Duodenal mucosa (tissue), 2 donors: ENCODE data around the gene PLOD3.

Source experiments
- H3K27ac ChIP-seq: one replicate; pipeline ENCODE4 v1.7.0; 2013; ENCODE audit warnings: low read depth, low read length
- H3K27me3 ChIP-seq, 2 donors: one replicate each; pipeline ENCODE4 v1.7.0; 2013; ENCODE audit warnings: low read length in 2 of 2, control low read depth in 1 of 2; ENCODE audit not compliant: insufficient read depth in 2 of 2, control insufficient read depth in 1 of 2
- H3K36me3 ChIP-seq, 2 donors: one replicate each; pipeline ENCODE4 v1.7.0; 2013; ENCODE audit warnings: low read length in 2 of 2, control low read depth in 1 of 2; ENCODE audit not compliant: insufficient read depth in 2 of 2, control insufficient read depth in 1 of 2
- H3K4me1 ChIP-seq, 2 donors: one replicate each; pipeline ENCODE4 v1.7.0; 2013; ENCODE audit warnings: low read length in 2 of 2, control low read depth in 1 of 2; ENCODE audit not compliant: insufficient read depth in 2 of 2, control insufficient read depth in 1 of 2
- H3K4me3 ChIP-seq, 2 donors: one replicate each; pipeline ENCODE4 v1.7.0; 2013; ENCODE audit warnings: low read length in 2 of 2, low read depth in 1 of 2
- H3K9ac ChIP-seq, 2 donors: one replicate each; pipeline ENCODE4 v1.7.0; 2013; ENCODE audit warnings: low read length in 2 of 2, low read depth in 1 of 2
- H3K9me3 ChIP-seq, 2 donors: one replicate each; pipeline ENCODE4 v1.7.0; 2013; ENCODE audit warnings: low read length in 2 of 2, control low read depth in 1 of 2; ENCODE audit not compliant: control insufficient read depth in 1 of 2

Gene PLOD3

DNA sequence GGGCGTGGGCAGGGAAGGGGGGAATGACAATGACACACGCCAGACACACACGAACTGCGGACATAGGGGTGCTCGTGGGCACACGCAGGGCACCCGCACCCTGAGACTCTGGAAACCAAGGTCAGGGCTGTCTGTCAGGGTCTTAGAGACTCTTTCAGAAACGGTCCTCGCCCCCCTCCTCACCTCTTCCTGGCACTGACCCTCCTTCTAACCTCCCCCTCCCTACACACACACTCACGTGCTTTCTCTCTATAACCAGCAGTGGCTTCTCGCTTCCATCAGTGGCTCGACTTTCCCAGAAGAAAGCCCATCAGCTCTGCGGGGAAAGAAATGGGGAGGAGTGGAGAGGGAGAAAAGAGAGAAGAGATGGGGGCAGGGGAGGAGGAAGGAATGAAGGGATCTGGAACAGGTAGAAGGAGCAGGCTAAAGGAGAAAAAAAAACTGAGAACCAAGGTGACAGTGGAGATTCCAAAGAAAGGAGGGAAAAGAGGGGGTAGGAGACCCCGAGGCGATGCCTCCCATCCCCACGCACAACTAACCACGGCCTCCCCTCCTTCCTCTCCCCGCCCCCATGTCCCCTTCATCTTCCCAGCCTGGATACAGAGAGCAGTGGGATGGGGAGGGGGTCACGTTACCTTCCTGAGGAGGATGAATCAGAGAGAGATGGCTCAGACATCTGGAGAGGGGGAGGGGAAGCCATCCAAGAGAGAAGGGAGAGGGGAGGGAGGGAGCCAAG is 50.3 kb downstream of the PLOD3 start:
- no peaks in the 10 kb centered on the region for H3K9me3 ChIP-seq
- H3K27me3 ChIP-seq: peaks cover 71 to 83% of the 10 kb centered on the region in 2 donors
- no peaks in the 10 kb centered on the region for H3K36me3 ChIP-seq
- no peak overlapping the region for H3K27ac ChIP-seq
- H3K4me3 ChIP-seq: no peak overlapping the region
- peaks cover 19 to 45% of the 10 kb centered on the region in 2 donors for H3K4me1 ChIP-seq
- no peak overlapping the region for H3K9ac ChIP-seq

DNA sequence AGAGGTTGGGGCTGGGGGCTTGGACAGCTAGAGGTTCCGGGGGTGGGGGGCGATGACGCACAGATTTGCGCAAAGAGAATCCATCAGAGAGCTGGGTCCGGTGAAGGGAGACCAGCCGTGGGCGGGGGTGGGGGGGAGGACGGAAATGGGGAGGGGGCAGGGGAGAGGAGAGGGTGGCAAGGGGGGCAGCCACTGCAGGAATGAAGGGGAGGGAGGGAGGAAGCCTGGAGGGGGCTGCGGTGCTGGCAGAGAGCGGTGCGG is 50.8 kb downstream of the PLOD3 start:
- Histone ChIP-seq H3K4me1 (peaks cover 19 to 40% of the 10 kb centered on the region in 2 donors), H3K4me3 (no peak overlapping the region), H3K36me3 (no peaks in the 10 kb centered on the region), H3K9me3 (no peaks in the 10 kb centered on the region), H3K27ac (no peak overlapping the region), H3K9ac (no peak overlapping the region), H3K27me3 (peaks cover 66 to 80% of the 10 kb centered on the region in 2 donors)

DNA sequence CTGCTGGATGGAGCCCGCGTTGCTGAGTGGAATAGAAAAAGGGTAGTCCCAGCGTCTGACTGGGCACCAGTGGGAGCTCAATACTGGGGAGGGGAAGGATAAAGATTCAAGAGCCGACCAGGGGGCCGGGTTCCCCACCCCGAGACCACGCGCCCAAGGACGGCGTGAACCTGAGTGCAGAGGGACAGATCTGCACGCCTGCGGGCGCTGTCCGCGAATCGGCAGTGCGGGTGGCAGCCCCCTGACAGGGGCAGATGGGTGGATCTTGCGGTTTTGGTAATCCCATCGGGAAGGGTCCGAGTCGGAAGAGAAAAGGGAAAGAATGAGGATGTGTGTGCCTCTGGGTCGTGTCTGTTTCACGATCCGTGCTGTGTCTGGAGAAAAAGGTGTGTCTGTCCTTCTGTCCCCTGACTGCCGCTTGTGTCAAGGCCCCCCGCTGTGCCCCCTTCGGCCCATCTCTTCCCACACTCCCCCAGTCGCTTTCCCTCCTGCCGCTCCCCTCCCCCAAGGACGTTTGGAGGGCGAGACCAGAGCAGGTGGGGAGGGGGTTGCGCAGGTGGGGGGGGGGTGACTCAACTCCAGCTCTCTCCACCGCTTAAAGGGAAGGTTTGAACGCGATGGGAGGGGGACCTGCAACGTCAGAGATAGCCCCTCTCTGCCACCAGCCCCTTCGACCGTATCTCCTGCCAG is 51.3 kb downstream of the PLOD3 start:
- peak overlapping the region; percentile 40 to 43 for H3K4me3 ChIP-seq
- H3K9ac ChIP-seq: no peak overlapping the region
- no peaks in the 10 kb centered on the region for H3K9me3 ChIP-seq
- H3K4me1 ChIP-seq: peaks cover 19 to 40% of the 10 kb centered on the region in 2 donors
- no peak overlapping the region for H3K27ac ChIP-seq
- H3K27me3 ChIP-seq: peaks cover 62 to 80% of the 10 kb centered on the region in 2 donors
- no peaks in the 10 kb centered on the region for H3K36me3 ChIP-seq

DNA sequence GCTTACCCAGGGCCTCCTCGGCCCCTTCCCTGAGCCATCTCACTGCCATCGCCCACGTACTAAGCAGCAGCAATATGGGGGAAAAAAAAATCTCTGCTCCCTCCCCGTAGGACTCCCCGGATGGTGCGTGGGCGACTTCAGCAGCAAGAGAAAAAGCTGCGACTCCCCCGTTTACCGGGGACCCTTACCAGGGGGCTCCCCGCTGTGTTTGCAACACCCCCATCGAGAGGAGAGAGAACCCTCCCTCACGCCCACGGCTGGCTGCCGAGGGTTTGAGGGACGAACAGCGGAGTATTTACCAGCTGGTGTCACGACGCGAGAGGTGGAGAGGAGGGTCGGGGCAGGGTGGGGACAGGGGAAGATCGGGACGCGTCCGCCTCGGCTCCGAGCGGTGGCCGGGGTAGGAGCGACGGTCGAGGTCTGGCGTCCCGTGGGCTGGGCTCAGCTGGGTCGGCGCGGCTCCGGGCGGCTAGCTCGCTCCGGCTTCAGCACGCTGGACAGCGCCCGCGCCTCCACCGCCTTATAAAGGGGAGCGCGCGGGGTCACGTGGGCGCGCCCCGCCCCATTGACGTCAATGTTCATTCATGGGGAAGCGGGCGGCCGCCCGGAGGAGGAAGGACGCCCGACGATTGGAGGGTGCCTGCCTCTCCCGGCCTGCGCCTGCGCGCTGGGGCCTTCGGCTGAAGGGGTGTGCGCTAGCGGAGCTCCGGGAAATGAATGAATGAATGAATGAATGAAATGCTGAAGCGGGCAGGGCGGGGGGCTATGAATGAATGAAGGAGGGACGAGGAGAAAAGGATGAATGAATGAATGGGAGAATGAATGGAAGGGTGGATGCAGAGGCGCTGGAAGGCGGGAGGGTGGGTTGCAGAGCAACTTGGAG is 52.1 kb downstream of the PLOD3 start, which contains the start of gene VGF:
TSS of gene VGF (minus strand) at position 495 of the 883 bp plus-strand sequence. CDS start 726 bp downstream, outside the sequence.
- H3K9me3 ChIP-seq: no peaks in the 10 kb centered on the region
- H3K4me3 ChIP-seq: peak within 1 kb of the TSS; percentile 40 to 43
- H3K27ac ChIP-seq: no peak within 1 kb of the TSS
- H3K27me3 ChIP-seq: peaks cover 54 to 72% of the 10 kb centered on the region in 2 donors
- H3K36me3 ChIP-seq: peaks cover 0 to 1% of the 10 kb centered on the region in 2 donors
- H3K9ac ChIP-seq: no peak within 1 kb of the TSS
- peaks cover 17 to 37% of the 10 kb centered on the region in 2 donors for H3K4me1 ChIP-seq

DNA sequence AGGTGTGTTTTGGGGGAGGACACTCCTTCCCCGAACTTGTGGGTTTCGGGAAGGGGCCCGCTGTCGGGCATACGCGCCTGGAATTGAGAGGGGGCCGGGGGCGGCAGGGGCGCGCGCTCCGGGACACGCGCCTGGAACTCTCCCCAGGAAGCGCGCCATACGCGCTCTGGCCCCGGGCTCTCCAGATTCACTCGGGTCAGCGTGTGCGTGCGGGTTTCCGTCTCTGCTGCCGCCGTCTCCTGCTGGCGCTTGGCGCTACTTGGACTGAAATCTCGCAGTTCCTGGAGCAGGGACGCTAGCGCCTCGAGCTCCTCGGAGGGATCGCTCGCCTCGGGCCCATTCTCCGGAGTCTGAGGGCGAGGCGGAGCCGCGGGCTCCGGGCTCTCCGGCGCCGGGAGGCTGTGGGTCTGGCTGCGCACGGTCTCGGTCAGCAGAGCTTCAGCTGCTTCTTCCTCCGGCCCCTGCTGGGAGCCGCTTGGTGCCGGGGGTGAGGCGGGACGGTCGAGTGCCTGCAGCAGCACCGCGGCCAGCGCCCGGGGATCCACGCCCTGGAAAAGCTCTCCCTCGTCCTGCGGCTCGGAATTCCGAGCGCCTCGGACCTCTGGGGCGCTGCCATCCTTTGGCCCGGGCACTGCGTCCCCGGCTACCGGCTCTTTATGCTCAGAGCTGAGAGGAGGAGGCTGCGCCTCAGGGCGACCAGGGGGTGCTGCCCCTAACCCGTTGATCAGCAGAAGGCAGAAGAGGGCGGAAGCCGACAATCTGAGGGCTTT is 53.1 kb downstream of the PLOD3 start:
- H3K27me3 ChIP-seq: peaks cover 45 to 61% of the 10 kb centered on the region in 2 donors
- H3K4me3 ChIP-seq: peak overlapping the region in 1 of 2 donors; percentile 57

DNA sequence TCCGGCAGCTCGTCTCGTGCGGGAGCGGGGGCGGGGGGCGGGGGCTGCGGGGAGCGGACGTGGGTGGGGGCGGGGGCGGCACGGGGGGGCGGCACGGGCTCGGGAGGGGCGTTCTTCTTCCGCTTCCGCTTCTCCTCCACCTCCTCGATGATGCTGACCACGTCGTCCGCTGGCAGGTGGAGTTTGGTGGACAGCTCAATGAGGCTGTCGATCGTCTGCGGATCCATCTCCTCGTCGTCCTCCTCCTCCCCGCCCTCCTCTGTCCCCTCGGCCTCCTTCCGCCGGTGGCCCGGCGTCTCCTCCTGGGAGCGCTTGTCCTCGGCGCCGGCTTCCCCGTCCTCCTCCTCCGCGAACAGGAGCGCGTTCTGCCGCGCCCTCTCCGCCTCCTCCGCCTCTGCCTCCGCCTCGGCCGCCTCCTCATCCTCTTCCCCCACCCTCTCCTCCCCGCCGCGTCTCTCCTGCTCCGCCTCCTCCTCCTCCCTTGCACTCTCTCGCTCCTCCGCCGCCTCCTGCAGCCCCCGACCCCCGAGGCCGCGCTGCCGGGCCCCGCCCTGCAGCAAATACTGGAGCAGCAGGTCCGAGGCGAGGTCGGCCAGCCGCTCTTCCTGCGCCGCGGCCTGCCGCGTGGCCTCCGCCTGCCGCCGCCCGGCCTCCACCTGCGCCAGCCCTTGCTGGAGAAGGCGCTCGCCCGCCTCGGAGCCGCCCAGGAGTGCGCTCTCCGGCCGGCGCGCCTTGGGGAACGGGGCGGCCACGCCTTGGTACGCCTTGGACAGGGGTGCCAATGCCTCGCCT is 53.9 kb downstream of the PLOD3 start:
- H3K27ac ChIP-seq: no peak overlapping the region
- peaks cover 6 to 26% of the 10 kb centered on the region in 2 donors for H3K4me1 ChIP-seq
- H3K9me3 ChIP-seq: no peaks in the 10 kb centered on the region
- H3K4me3 ChIP-seq: peak overlapping the region in 1 of 2 donors; percentile 57
- H3K36me3 ChIP-seq: peaks cover 0 to 17% of the 10 kb centered on the region in 2 donors
- H3K9ac ChIP-seq: no peak overlapping the region
- peaks cover 41 to 53% of the 10 kb centered on the region in 2 donors for H3K27me3 ChIP-seq

More for the DNA sequence above, 53.1 kb downstream of the PLOD3 start:
- Histone ChIP-seq H3K27ac (no peak overlapping the region), H3K36me3 (peaks cover 0 to 9% of the 10 kb centered on the region in 2 donors), H3K4me1 (peaks cover 7 to 27% of the 10 kb centered on the region in 2 donors), H3K9ac (no peak overlapping the region), H3K9me3 (no peaks in the 10 kb centered on the region)

DNA sequence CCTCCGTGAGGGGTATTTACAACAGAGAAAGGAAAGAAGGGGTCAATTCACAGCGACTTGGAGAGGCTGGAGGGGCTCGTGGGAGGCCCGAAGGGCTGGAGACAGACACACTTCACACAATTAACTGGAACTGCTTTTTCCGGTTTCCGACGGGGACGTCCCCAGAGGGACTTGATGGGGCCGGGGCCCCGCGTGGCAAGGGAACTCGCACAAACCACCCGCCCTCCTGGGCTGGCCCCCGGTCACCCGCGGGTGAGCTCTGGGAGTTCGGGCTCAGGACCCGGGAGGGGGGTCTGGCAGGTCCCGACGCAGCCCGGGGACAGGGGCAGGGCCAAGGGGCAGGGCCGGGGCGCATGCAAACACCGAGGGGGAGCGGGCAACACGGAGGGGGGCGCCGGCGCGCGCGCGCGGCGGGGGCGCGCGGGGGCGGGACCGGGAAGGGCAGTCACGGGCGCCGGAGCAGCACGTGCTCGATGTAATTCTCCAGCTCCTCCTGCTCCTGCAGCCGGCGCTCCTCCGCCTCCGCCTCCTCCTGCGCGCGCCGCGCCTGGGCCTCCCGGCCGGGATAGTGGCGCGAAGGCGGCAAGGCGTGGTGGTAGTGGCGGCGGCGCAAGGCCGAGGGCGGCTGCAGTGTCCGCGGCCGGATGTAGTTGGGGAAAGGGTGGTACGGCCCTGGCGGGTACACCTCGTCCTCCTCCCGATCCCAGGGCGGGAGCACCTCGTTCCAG is 54.7 kb downstream of the PLOD3 start:
- H3K36me3 ChIP-seq: peaks cover 0 to 21% of the 10 kb centered on the region in 2 donors
- H3K27me3 ChIP-seq: peaks cover 34 to 46% of the 10 kb centered on the region in 2 donors
- no peak overlapping the region for H3K9ac ChIP-seq
- H3K9me3 ChIP-seq: no peaks in the 10 kb centered on the region
- H3K27ac ChIP-seq: no peak overlapping the region
- H3K4me1 ChIP-seq: peaks cover 6 to 26% of the 10 kb centered on the region in 2 donors
- peak overlapping the region in 1 of 2 donors; percentile 51 for H3K4me3 ChIP-seq

DNA sequence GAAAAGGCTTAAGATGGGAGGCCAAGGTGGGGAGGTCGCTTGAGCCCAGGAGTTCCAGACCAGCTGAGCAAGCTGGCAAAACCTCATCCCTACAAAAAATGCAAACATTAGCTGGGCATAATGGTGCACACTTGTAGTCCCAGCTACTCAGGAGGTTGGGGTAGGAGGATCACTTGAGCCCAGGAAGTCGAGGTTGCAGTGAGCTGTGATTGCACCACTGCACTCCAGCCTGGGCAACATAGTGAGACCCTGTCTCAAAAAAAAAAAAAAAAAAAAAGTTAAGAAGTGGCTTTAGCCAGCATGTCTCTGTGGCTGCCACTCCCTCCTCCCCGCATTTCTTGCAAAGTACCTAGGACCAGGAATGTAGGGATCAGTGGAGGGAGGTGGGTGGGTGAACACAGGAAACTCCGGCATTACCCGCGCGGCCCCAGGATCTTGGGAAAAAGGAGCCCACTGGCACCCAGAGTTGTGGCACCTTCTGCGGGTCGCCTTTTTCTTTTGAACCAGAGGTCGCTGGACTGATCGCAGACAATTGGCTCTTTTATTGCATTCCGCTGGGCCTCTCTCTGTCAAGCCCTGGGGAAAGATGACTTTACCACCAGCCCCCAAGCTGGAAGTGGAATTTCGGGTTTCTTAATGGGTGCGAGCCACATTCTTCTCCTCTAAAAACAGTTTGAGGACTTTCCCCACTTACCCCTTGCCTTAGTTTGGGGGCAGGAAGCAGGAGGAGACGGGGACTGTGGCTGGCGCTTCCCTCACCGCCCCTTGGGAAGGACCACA is 55.5 kb downstream of the PLOD3 start:
- H3K4me3 ChIP-seq: no peak overlapping the region
- H3K9ac ChIP-seq: no peak overlapping the region
- no peak overlapping the region for H3K27ac ChIP-seq
- peaks cover 4 to 29% of the 10 kb centered on the region in 2 donors for H3K36me3 ChIP-seq
- H3K4me1 ChIP-seq: peaks cover 12 to 32% of the 10 kb centered on the region in 2 donors
- H3K9me3 ChIP-seq: no peaks in the 10 kb centered on the region
- peaks cover 26 to 37% of the 10 kb centered on the region in 2 donors for H3K27me3 ChIP-seq
